DMS79 (cell line): Measurements from ENCODE around the gene CFAP410.
A peak's percentile ranks its signal among the peaks of the same experiment; 100 is the strongest.

Source experiments
- DNase-seq: peaks from one replicate; lab custom pipeline; 2025; lab: John Stamatoyannopoulos, UW

CFAP410 gene

DNA sequence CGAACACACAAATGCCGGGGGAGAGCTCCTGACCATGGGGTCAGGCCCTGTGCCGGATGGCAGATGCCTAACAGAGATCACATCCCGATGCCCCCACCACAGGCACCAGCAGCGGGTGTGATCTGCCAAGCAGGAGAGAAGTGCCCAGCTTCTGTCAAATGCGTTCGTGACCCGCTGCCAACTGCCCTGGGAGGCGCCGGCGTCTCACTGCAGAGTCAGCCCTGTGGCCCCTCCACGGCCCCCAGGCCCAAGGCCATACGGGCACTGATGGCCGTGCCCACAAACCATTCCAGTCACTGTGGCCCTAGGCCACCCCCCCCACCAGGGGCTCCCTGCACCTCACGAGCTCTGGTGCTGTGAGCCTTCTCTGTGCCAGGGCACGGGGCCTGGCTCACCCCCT is 8.0 kb downstream of the CFAP410 start:
- no peak for DNase-seq

GRCh38 chr21:44330698-44331097 is 8.5 kb downstream of the CFAP410 start:
- no peak for DNase-seq

DNA sequence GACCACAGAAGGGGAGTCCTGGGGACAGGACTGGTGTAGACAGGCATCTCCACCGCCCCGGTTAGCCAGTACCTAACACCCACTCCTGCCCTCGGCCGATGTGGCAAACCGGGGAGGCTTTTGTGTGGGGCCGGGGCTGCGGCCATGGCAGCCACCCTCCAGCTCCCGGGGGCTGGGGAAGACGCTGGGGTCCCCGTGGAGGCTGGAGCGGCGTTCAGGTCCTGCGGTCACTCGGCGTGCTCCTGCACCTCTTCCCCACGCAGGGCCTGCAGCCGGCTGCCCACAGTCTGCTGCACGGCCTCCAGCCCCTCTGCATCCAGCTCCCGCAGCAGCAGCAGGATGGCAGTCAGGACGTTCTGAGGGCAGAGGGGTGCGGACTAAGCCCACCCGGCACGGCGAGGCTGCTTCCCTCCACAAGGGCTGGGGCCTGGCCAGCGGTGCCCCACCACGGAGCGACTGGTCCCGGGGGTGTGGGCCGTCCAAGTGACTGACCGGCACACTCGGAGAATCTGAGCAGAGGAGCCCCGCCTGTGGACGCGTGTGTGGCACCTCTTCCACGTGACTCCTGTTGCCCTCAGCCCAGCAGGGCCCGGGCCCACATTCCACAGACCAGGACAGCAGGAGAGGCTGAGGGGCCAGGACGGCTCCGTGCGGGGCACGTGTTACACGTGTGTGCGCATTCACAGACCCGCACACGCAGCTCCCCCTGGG is 9.1 kb downstream of the CFAP410 start:
- no peak for DNase-seq

DNA sequence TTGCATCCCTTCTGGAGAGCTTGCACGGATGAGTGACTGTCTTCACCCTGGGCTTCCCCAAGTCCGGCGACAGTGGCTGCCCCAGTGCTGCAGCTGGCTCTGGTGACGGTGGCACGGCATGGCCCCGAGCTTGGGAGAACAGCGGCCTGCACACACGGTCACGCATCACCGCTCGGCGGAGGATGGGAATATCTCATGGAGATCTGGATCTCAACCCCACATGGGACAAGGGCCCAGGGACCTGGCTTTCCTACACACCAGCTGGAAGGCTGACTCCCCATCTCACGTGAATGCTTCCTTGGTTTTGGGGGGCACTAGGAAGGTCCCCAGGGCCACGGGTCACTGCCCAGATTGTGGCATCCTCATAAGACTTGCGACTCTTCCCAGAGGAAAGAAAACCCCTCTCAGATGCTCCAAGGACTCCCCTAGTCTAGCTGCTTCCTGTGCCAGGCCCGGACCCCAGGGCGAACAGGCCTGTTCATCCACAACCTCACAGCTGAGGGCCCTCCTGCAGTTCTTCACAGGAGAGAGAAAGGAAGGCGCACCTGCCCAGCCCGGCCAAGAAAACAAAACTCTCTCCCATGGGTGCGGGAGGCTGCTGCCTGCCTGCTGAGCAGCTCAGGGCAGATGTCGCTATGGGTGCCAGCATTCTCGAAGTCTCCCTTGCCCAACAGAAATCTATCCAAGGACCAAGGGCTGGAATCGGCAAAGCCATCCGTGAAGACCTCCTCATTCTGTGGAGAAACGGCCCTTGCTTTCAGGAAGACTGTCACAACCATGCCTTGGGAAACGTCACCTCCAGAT is 9.9 kb downstream of the CFAP410 start:
- DNase-seq: peak; percentile 38

GRCh38 chr21:44328242-44328895 is 10.8 kb downstream of the CFAP410 start:
- DNase-seq: no peak

DNA sequence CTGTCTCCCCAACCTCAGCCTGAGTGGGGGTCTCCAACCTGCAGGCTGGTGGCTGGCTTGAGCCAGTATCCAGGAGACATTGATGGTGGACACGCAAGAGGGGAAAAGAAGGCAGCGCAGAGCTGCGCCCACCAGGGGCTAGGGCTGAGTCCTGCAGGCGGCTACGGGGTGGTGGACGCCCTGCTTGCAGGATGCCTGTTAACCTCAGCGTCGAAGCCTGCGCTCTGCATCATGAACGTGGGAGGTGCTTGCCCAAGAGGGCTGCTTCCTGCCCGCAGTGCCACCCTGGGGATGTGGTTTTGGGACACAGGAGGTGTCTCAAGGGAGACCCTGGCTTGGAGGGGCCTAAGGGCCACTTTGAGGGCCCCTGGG is 11.6 kb downstream of the CFAP410 start:
- no peak for DNase-seq

- DNase-seq: peak; percentile 15
Observed at GRCh38 chr21:44326716-44327602, 12.2 kb downstream of the CFAP410 start.

DNA sequence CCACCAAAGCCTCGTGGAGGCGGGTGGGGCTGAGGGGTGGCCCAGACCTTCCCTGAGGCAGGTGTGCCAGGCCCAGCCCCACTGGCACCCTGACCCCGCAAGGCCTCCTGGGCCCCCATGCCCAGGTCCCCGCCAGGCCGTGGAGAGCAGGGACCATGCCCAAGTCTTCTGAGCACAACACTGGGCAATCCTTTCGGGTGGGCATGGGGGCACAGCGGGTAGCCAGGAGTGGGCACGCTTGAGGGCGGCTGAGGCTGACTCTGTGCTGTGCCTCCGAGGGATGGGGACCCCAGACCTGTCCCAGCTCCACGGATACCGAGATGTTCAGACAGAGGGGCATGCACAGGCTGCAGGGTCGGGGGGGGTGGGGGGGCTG is 12.9 kb downstream of the CFAP410 start:
- no peak for DNase-seq

GRCh38 chr21:44325386-44326271 is 13.6 kb downstream of the CFAP410 start:
- no peak for DNase-seq

DNA sequence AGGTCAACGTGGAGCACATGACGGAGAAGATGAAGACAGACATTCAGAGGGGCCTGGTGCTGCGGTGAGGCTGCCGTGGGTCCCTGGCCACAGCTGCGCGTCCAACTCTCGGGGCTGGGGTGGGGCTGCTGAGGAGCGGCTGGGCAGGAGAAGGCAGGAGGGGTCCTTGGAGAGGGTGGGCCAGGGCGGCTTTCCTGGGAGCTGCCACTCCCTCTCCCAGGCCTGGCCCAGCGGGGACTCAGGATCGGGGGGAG is 14.4 kb downstream of the CFAP410 start:
- DNase-seq: no peak

DNA sequence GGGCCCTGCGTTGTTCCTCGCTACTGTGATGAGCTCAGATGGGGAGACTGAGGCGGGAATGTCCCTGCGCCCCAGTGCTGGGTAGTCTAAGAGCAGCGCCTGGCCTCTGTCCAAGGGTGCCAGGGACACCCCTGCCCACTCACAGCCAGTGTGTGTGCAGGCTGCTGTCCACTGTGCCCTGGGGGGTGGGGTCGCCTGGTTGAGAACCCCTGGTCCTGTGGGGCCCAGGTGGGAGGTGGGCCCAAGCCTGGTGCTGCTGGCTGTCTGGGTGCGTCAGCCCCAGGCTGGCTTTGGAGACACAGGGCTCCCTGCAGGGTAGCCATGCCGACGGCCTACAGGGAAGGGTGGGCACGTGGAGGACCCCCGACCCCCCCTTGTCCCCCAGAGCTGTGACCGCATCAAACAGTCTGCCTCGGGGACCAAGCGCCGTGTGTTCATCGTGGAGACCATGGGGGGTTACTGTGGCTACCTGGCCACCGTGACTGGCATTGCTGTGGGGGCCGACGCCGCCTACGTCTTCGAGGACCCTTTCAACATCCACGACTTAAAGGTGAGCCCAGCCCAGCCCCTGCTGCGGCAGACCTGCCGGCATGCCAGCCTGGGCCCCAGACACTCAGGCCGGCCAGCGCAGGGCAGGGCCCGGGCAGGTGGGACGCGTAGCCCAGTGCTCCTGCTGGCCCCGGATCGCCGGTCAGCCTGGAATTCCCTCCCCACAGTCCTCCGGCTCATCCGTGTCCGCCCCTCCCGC is 14.9 kb downstream of the CFAP410 start:
- no peak for DNase-seq

- no peak for DNase-seq
Observed at GRCh38 chr21:44323591-44323990, 15.6 kb downstream of the CFAP410 start.

DNA sequence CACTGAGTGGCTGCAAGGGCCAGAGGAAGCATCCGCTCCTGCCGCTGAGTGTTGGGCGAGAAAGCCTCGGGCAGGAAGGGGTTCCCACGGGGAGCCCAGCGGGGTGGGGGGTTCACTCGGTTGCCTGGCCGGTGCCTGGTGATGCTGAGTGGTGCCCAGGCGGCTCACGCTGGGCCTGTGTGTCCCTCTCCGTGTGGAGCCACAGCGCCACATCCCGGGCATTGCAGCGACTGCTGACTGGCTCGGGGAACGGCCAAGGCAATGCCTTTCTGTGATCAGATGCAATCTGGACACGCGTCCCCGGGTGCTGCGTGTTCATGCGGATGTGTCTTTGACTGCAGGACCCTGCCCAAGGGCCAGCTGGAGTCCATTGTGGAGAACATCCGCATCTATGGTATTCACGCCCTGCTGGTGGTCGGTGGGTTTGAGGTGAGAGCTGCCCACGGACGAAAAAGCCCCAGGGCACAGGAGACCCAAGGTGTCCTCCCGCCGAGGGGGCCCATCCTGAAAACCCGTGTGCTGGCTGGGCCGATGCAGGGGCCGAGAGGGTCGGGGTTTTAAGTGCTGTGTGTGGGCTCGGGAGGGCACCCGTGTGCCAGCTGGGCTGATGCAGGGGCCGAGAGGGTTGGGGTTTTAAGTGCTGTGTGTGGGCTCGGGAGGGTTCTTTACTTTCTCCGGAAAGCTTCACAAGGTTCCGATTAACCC is 16.4 kb downstream of the CFAP410 start:
- DNase-seq: no peak

DNA sequence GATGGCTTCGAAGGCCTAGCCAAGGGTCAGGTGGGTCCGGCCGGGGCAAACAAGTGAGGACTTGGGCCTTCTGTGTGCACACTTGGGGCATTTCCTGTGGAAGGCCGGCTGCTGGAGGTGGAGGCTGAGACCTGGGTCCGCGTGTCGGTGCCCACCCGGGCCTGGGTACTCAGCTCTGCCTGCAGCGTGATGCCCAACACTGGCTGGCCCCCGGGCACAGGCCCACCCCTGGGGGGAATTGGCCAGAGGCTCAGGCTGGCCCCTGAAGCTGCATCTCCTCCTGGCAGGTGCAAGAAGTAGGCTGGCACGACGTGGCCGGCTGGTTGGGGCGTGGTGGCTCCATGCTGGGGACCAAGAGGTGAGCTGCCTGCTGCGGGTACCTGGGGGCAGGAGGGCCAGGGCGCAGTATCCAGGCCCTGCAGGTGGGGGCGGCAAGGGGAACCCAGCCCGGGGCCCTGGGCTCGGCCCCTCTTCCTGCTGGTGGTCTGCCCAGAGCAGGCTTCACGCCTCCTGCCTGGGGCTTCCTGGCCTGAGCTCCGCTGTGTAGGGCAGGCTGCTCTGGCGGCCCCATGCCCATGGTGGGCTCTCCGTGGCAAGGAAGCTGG is 17.2 kb downstream of the CFAP410 start:
- DNase-seq: no peak

DNA sequence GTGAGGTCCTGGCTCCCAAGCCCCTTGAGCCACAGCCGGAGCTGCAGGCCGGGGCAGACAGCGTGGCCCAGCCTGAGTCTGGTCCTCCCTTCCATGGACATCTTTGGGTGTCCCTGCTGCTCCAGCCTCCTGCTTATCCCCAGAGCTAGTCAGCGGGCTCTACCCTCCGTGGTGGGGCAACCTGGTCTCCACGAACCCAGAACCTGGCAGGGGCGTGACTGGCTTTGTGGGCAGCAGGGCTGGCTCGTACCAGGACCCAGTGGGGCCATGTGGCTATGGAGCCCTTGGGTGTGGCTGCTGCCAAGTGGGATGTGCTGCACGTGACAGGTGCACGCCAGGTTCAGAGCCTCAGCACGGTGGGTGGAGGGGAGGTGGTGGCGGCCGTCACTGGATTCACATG is 18.3 kb downstream of the CFAP410 start:
- DNase-seq: no peak

DNA sequence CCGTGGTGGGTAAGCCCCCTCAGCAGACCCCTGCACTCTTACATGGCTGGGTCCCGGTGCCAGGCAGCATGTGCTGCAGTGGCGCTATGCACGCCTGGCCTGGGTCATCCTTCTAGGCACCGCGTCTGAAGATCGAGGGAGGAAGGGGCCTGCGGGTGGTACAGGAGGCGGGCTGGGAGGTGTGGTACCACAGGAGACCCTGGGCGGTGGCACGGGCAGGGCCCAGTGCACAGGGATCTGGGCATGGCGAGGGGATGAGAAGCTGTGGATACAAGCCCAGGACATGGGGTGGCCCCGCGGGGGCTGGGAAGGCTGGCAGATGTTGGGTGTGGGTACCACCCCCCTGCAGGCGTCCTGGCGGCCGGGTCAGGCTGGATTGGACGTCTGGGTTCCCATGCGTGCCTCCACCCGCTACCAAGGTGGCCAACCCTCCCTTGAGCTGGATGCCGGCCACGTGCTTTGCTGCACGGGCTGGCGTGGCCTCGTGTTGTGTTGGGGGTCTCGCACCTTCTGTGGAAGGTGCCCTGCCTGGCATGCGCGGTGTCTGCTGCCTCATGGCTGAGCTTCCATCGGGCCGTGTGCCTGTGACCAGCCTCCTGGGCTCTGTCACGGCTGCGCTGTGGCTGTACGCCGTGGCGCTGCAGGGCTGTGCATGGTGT is 19.7 kb downstream of the CFAP410 start:
- no peak for DNase-seq

- no peak for DNase-seq
Observed at GRCh38 chr21:44318489-44319285, 20.5 kb downstream of the CFAP410 start.

GRCh38 chr21:44317871-44318270 is 21.3 kb downstream of the CFAP410 start:
- no peak for DNase-seq
